Ammon's horn (tissue), 1 donor: Measurements from ENCODE around the gene PACSIN2.
A peak's percentile ranks its signal among the peaks of the same experiment; 100 is the strongest.
"Not testable (repeated sequence)": the region's sequence is repeated elsewhere in the genome, so short reads cannot be mapped to it uniquely, and the experiment has no call there.

Source experiments
- DNase-seq: peaks from one replicate; pipeline ENCODE4 v3.0.0-alpha.2; 2016; ENCODE audit warnings: low spot score

PACSIN2 gene, protein sequence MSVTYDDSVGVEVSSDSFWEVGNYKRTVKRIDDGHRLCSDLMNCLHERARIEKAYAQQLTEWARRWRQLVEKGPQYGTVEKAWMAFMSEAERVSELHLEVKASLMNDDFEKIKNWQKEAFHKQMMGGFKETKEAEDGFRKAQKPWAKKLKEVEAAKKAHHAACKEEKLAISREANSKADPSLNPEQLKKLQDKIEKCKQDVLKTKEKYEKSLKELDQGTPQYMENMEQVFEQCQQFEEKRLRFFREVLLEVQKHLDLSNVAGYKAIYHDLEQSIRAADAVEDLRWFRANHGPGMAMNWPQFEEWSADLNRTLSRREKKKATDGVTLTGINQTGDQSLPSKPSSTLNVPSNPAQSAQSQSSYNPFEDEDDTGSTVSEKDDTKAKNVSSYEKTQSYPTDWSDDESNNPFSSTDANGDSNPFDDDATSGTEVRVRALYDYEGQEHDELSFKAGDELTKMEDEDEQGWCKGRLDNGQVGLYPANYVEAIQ

DNA sequence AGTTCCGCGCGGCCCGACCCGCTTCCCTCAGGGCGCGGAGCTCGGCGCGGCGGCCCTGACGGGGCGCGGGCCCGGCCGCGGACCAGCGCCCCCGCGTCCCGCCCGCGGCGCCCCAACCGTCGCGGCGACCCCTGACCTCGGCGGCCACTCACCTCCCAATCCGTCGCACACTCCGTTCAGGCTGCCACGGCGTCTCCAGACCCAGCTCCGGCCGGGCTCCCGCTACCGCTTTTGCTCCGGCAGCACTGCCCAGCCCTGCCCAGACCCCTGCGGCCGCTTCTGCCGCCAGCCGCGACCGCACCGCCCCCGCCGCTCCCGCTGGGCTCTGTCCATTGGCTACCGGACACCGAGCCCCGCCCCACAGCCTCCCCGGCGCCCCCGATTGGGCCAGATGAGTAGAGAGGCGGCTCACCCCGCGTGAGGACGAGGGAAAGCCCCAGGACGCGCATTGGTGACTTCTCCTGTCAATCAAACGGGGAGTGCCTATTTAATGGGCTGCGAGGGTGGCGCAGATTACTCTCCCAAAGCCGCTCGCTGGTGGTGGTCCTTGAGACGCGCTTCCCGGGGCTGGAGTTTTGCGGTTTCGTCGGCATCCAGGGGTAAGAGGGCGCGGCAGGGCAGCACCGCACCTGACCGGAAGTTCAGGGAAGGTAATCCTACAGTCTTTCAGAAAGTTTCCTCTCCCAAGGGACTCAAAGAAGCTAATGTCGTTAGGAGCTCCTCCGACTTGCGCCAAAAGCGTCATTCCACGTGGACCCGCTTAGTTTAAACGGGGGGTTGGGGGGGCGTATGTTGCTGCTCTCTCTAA, at the start of gene PACSIN2:
Gene PACSIN2 (minus strand): TSS at position 281 of the 808 bp plus-strand sequence. CDS start 103,069 bp downstream, outside the sequence.
- DNase-seq: peak; percentile 99

DNA sequence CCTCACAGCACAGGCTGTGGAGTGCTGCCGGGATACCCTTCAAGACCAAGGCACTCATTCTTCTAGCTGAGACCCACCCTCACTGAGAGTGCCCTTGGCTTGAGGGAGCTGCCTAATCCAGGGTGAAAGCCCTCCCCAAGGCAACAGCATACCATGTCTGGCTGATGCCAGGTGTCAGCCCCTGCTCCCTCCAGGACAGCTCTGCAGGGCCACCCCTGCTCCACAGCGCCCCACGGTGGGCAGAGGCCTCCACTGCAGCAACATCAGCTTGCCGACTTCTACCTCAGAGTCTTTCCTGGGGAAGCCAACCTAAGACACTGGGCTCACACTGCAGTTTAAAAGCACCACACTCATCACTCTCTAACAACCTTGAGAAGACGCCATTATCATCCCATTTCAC, 45.2 kb upstream of the PACSIN2 start:
- DNase-seq: no peak

DNA sequence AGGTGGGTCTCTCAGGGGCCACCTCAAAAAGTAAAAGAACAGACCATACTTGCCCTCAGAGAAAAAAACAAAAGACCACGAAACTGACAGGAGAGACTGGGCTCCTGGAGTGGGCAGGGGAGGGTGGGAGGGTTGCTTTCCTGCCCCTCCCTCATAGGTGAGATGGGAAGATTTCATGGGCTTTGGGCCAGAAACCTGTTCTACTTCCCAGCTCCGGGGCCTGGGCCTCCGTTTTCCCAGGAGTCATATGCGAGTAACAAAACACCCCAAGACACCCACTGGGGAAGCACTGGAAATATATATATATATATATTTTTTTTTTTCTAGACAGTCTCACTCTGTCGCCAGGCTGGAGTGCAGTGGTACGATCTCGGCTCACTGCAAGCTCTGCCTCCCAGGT, 42.7 kb upstream of the PACSIN2 start:
- DNase-seq: no peak

DNA sequence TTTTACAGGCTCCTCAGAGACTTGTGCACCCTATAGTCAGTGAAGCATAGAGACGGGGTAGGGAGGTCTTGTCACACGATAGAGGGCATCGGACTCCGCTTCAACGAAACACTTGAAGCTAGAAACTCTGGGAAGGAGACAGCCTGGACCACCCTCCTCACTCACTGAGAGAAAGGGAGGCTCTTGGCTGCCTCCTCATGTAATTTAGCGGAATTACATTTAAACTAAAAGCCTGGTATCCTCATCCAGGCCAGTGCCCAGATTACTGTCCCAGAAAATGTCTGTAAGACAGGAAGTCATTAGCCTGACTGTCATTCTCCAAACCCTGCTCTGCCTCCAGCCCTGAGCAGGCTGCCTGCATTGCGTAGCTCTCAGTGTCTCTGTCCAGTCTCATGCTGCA, 38.2 kb upstream of the PACSIN2 start:
- no peak for DNase-seq

DNA sequence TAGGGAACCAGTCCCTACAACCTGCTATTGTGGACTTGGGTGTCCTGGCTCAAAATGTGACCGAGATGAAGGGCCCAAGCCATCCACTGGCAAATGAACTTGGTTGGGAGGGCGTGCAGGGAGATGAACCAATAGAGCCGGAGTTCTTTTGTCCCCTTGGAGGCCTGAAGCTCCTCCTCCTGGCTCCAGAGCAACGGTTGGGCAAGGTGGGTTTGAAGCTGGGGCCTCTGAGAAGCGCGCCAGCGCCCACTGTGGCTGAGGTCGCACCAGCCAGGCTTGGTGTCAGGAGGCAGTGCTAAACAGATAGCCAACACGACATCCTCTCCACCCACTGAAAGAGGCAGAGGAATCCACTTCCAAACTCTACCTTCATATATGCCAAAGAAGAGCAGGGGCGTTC, 36.0 kb upstream of the PACSIN2 start:
- no peak for DNase-seq

DNA sequence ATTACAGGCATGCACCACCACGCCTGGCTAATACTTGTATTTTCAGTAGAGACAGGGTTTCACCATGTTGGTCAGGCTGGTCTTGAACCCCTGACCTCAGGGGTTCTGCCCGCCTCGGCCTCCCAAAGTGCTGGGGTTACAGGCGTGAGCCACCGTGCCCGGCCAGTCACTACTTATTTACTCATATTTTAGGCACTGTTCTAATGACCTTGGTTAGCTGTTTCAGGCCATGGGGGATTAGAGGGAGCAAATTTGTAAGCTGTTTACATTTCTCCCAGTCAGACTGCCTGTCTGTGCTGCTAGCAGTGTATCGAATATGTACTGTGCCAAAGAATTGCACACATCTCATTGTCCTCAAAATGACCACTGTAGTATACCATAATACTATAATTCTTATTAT, 32.7 kb upstream of the PACSIN2 start:
- no peak for DNase-seq

DNA sequence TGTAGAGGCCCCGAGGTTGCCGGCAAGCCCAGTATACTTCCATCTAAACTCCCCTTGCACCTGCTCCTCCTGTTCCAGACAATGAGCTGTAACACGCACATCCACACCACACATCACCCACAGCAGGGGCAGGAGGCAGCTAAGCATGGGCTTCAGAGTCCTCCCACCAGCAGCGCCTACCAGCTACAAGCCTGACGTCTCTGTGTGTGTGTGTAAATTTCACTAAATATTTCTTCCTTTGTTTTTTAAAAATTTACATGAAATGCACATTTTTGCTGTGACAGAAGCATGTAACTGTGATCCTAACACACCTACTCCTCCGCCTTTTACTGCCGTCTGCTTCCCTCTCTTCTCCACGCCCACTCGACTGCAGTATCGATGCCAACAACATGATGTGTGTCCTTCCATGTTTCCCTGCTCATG, 29.4 kb upstream of the PACSIN2 start:
- DNase-seq: peak; percentile 55

DNA sequence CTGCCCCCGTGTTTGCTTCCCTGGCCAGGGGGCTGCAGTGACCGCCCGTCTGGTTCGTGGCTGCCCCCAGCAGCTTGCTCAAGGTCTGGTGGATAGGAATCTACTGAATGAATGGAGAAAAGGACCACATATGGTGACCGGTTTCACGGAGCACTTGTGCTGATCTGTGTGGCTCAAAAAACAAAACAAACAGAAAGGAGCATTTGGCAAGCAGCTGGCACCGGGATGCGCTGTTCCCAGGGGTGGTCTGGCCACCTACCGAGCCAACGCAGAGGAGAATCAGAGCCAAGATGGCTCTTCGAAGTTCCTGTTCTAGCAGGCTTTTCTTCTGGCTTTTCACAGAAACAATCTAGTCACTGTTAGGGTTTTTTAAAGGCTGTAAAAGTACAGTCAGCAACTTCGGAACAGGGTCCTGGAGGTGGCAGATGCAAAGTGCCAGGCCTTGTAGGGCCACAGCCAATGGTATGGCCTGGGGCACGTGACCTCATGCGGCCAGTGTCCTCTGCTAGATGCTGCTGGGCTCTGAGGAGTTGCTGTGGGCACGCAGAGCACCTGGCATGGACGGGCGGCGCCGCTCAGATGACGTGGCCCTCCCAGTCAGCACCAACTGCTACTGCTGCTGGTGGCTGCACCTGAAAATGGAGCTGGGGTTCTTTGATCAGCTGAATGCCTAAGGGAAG, 27.3 kb upstream of the PACSIN2 start:
- no peak for DNase-seq

DNA sequence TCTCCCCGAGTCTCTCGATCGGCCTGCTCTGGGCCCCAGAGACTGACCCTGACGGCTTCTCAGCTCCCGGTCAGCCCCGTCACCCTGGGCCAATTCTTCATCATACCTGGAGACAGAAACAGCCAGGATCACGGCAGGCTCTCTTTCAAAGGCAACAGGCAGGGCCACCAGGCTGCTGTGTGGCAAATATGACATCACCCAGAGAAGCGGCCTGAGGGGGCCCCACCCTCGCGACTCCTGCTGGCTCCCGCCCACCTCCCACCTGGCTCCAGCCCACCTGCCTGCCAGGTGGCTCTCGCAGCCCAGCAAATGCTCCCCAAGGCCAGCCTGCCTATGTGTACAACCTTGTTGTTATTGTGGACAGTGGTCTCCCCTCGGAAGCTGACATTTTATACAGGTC, 24.9 kb upstream of the PACSIN2 start:
- no peak for DNase-seq

DNA sequence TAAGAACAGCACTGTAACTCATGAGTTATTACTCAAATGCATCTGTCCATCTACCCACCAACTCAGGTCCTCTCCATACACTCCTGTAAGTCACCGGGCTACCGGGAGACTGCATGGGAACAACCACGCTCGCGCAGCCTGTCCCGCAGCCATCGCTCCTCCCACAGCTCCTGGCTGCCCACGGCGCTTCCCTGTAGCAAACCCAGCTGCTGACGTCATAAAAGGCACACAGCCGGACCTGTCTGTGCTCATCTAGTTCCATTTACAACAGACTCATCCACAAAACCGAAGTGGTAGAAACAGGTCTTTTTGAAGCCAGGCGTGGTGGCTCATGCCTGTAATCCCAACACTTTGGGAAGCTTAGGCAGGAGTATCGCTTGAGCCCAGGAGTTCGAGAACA, 23.4 kb upstream of the PACSIN2 start:
- DNase-seq: no peak

DNA sequence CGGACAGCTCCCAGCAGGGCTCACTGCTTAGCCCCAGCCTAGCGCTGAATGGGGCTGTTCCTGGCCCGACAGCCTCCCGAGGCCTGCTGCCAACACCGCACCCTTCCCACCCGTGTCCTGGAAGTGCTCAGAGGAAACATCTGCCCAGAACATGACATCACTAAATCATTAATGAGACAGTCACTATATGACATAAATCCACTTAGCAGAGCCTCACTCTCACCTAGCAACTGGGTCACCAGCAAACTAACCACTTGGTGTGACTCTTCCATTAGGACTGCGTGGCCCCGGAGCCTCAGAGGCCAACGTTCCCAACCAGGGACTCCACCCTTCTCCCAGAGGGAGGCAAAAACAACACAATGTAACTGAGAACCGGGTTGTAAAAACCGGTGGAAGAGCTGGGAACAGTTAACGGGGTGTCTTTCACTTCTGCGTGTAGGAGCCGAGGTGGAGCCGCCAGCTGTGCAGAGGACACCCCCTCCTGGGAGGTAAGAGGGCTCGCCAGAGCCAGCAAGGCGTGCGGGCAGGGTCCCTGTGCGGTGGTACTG, 21.4 kb upstream of the PACSIN2 start:
- no peak for DNase-seq

DNA sequence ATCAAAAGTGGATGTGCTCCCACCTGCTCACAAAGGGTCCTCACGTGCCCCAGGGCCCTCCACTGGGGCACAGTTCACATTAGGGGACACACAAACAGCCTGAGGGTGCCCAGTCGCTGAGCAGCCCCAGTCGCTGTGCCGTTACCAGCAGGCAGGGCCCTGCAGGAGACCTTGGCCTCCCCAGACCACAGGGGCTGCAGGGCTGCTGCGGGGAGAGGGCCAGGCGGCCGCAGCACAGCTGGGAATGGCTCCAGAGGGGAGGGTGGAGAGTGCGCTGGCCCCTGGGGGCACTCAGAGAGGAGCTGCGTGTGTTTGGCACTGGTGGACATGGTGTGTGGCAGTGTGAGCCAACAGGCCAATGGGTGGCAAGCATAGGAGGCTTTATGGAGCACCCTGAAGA, 20.3 kb upstream of the PACSIN2 start:
- DNase-seq: no peak

DNA sequence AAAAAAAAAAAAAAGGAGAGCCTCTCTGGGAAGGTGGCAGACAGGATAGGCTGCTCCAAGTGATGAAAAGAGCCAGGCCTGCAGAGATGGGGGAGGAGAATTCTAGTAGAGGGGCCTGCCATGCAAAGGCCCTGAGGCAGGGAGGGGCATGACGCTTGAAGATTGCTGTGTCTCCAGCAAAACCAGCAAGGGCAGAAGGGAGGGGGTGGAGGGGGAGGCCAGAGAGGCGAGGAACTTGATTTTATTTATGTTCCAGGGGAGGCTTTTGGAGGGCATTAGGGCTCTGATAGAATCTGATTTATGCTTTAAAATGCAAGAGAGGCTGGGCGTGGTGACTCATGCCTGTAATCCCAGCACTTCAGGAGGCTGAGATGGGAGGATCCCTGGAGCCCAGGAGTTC, 16.7 kb upstream of the PACSIN2 start:
- DNase-seq: no peak

DNA sequence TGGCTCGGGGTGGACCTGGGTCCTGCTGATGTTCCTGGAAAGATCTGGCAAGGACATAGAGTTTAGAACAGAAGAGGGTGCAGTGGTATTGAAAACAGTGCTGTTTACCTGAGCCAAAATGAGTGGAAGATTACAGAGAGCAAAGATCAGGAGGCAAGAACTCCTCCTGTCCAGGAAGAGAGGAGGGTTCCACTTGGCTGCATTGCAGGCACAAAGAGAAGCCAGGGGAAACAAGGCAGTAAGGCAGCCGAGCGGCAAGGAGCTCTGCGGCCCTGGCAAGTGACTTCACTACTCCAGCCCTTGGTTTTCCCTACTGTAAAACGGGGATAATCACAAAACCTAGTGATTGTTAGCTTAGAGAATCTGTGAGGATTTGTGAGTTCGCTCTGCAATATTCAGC, 3.7 kb upstream of the PACSIN2 start:
- DNase-seq: no peak

DNA sequence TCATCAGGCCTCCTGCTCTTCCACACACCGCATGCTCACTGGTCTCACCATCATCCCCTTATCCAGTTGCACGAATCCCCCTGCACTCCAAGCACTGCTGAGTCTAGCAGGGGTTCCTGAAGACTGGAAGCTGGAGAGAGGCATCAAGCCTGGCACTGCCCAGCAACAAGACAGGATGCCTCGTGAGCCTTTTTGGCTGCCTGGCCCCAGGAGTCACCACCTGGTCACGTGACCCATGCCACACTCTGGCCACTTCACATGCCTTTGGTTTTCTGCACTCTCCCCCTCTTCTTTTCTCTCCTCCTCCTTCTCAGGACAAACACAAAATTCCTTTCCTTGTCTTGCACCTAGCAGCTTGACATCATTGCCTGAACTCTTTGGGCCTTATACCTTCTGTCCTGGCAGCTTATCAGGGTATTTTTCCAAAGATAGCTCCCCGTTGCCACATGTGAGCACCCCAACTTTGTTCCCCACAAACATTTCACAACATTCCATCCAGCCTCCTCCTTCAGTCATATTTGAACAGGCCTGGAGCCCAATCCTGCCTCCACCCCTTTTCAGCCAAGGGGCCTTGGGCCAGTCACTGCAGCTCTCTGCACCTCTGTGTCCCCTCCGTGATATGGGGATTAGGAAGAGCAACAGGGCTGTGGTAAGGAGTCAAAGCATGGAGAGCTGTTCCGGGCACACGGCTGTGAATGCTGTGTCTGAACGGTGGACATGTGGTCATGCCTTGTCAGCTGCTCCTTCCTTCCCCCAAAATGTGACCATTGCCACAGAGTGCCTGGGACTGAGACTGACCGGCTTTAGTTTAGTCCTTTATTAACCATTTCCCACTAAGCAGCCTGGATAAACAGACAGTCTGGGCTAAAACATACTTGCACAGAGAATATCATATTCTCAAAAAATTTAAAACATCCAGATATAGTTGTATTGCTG, 2.8 kb upstream of the PACSIN2 start:
- DNase-seq: no peak

DNA sequence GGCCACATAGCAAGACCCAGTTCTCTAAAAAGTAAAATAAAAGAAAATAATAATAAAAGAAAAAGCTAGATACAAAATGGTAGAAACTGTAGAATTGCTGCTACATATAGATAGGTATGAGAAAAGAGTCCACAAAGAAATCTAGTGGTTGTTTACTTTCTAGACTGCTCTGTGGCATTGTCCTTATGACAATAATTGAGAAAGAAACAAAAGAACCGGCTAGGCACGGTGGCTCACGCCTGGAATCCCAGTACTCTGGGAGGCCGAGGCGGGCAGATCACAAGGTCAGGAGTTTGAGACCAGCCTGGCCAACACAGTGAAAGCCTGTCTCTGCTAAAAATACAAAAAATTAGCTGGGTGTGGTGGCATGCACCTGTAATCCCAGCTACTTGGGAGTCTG, 1.2 kb upstream of the PACSIN2 start:
- not testable (repeated sequence) for DNase-seq

DNA sequence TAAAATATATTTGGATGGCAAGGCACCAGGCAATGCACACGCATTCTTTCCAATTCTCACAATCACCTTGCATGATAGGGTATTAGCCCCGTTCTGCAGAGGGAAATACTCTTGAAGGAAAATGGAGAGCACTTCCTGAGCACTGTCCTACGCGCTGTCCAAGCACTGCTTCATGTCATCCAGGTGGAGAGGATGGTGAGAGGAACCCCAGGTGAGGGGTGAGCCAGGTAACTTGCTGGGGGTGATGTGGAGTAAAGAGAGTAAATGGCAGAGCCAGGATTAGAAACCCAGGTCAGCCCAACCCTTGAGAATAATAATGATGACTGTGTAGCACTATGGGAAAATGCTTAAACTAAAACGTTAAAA, 711 bp upstream of the PACSIN2 start:
- DNase-seq: no peak

DNA sequence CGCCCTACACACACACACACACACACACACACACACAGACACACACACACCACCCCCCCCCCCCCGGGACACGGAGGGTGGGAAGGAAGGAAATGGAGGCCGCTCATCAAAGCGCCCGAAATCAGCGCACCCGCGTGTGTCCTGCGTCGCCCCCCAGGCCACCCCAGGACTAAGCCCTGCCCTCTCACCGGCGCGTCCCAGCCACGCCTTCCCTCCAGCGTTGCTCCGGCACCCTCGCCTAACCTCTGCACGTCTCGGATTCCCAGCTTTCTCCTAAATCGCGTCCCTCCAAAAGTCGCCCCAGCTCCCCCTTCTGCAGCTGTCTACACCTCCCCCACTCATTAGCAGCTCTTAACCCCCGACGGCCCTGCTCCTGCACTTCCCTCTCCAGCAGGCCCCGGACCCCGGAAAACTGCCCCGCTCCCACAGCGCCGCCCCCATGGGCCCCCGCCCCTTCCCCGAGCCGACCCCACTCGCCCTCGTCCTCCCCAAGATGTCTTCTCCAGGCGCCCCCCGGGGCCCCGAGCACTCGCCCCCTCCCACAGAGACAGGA, 557 bp downstream of the PACSIN2 start:
- DNase-seq: peak; percentile 42

DNA sequence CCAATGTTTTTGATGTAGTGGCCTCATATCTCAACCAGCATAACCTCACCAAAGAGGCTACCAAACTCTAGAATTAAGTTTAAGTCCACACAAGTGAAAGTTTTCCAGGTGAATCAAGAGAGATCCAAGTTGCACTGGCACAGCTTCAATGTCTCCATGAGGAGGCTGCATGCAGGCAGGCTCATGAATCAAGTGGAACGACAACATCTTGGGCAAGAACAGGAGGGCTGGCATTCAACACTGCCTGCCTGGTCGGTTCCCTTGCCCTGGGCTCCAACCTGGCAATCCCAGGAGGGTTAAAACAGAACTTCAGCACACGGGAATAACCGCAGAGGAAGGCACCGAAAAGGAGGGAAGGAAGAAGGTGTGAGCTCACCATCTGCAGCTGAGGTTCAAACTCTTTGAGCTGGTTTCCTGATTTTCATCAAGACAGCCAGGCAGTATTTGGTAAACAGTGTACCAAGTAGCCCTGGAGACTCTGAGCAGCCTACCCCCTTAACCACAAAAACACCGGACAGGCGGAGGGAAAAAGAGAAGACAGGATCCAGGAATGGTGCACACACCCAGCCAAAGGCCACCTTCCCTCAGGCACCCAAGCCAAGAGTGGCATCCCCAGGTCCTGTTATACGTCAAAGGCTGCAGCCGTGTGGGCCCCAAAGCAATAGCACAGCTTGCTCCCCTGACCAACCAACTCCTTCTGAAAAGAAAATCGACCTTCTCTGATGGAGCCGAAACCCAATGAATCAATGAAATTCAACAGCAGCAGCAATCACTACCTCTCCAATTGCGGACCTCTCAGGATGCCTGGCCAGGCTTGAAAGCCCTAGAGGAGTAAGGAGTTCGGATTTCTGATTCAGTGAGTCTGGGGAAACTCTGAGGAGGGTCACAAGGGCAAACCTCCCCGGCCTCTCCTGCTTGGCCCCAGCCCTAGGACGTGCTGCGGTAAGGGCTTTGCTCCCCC, 1.3 kb downstream of the PACSIN2 start:
- no peak for DNase-seq

DNA sequence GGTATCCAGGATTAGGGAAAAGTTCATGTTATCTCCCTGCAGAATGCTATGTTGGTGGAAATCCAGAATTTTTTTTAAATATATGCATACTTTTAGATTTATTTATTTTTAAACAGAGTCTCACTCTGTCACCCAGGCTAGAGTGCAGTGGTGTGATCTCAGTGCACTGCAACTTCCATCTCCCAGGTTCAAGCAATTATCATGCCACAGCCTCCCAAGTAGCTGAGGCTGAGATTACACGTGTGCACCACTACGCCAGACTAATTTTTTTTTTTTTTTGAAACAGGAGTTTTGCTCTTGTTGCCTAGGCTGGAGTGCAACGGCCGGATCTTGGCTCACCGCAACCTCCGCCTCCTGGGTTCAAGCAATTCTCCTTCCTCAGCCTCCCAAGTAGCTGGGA, 2.6 kb downstream of the PACSIN2 start:
- DNase-seq: no peak
